OCI-LY7 (cell line): ENCODE measurements around the gene C19orf18. TPM values are rescaled to one million over a fixed set of nuclear protein-coding genes. Genes with fewer than 3 reads are reported as not detected.

Source experiments
- BruUV-seq: library from RNA; stranded (reverse); fragments of 400-500 nt; replicated peaks from 2 replicates; lab custom pipeline; 2021; lab: Mats Ljungman, UMichigan
- CTCF ChIA-PET: fragments of 300-600 bp; sonication (Branson Sonifier 250); formaldehyde crosslinking; loops from one replicate; lab custom pipeline; 2022; ENCODE audit warnings: antibody characterized with exemption; ENCODE audit not compliant: unreplicated experiment; lab: Charles Lee
- POLR2A ChIA-PET: fragments of 300-600 bp; sonication (Branson Sonifier 250); formaldehyde crosslinking; loops from one replicate; lab custom pipeline; 2022; ENCODE audit warnings: antibody characterized with exemption; lab: Charles Lee
- DNase-seq: peaks from one replicate; pipeline ENCODE4 v3.0.0-alpha.2; 2015; ENCODE audit warnings: low spot score
- H2AFZ ChIP-seq: fragments of 200-600 bp; sonication (generic), shearing (Covaris generic); 2 replicates; pipeline ENCODE4 v1.6.1; 2014; ENCODE audit warnings: mild to moderate bottlenecking, antibody characterized with exemption, low read length, moderate library complexity
- H3K27ac ChIP-seq: fragments of 200-600 bp; sonication (generic); 2 replicates; pipeline ENCODE4 v1.5.1; 2014; ENCODE audit warnings: mixed run types, low read depth, mild to moderate bottlenecking, moderate library complexity, low read length, inconsistent platforms; ENCODE audit not compliant: poor library complexity, severe bottlenecking
- H3K36me3 ChIP-seq: fragments of 200-600 bp; sonication (generic); 2 replicates; pipeline ENCODE4 v1.6.1; 2014; ENCODE audit warnings: mild to moderate bottlenecking, antibody characterized with exemption, low read length, moderate library complexity, mixed read lengths; ENCODE audit not compliant: insufficient read depth
- H3K4me1 ChIP-seq: fragments of 200-600 bp; sonication (generic); 2 replicates; pipeline ENCODE4 v1.5.1; 2014; ENCODE audit warnings: mild to moderate bottlenecking, low read length; ENCODE audit not compliant: insufficient read depth, poor library complexity, severe bottlenecking
- H3K4me2 ChIP-seq: fragments of 200-600 bp; sonication (generic); 2 replicates; pipeline ENCODE4 v1.6.1; 2014; ENCODE audit warnings: mild to moderate bottlenecking, low read length
- H3K4me3 ChIP-seq: fragments of 200-600 bp; sonication (generic); 2 replicates; pipeline ENCODE4 v1.5.1; 2014; ENCODE audit warnings: mild to moderate bottlenecking, low read depth, low read length; ENCODE audit not compliant: poor library complexity, severe bottlenecking
- H3K79me2 ChIP-seq: fragments of 200-600 bp; sonication (generic); 2 replicates; pipeline ENCODE4 v1.6.1; 2016; ENCODE audit warnings: low read depth, mild to moderate bottlenecking, low read length, moderate library complexity, mixed read lengths; ENCODE audit not compliant: insufficient read depth
- H3K9me2 ChIP-seq: fragments of 200-600 bp; sonication (generic); 2 replicates; pipeline ENCODE4 v1.6.1; 2016; ENCODE audit warnings: mild to moderate bottlenecking, low read length, mixed read lengths; ENCODE audit not compliant: insufficient read depth
- H3K9me3 ChIP-seq: fragments of 200-600 bp; sonication (generic); 2 replicates; pipeline ENCODE4 v1.6.1; 2014; ENCODE audit warnings: mild to moderate bottlenecking, mixed run types, low read length, mixed read lengths
- H4K20me1 ChIP-seq: fragments of 200-600 bp; sonication (generic); 2 replicates; pipeline ENCODE4 v1.6.1; 2014; ENCODE audit warnings: mild to moderate bottlenecking, antibody characterized with exemption, low read length, moderate library complexity, mixed read lengths; ENCODE audit not compliant: insufficient read depth
- CTCF ChIP-seq: fragments of 200-600 bp; sonication (generic); conservative IDR thresholded peaks from 2 replicates; pipeline ENCODE4 v1.5.1; 2014; ENCODE audit warnings: mild to moderate bottlenecking, antibody characterized with exemption, low read length, moderate library complexity, mixed read lengths
- EZH2phosphoT487 ChIP-seq: fragments of 200-600 bp; sonication (generic); IDR thresholded peaks from 2 replicates; pipeline ENCODE4 v1.6.1; 2018; ENCODE audit warnings: low read depth, borderline replicate concordance, mild to moderate bottlenecking, mixed run types, antibody characterized with exemption, low read length, moderate library complexity, mixed read lengths
- intact Hi-C: fragments of 100-400 bp; cut with micrococcal nuclease; formaldehyde crosslinking; loops from one replicate; pipeline ENCODE4 v1.10.0; 2022; ENCODE audit not compliant: unreplicated experiment
- total RNA-seq, 2 experiments: library from RNA; depleted of rRNA in 1 of 2; stranded (reverse); fragments of >200 nt in 1 of 2; shearing (Covaris generic) in 1 of 2; gene quantifications; 2 replicates each; pipeline ENCODE4 v1.2.3, GENCODE V29; 2014 to 2022

C19orf18 gene
- total RNA-seq, 2 experiments from 2014 or later: not detected

GRCh38 chr19:58007285-58007684, 33.0 kb upstream of the C19orf18 start:
- peaks cover 7% of the 10 kb centered on the region; the same call in 1 of the 2 replicates for H3K9me3 ChIP-seq
- no peaks in the 10 kb centered on the region for H3K9me2 ChIP-seq
- BruUV-seq: no TSS peak
- TF ChIP-seq EZH2phosphoT487: no peak
- peak; percentile 44 for TF ChIP-seq CTCF
- ChIA-PET CTCF (interaction anchor here (0.7 kb wide), 1 partner anchor 874 kb away, joined by 3 read pairs; no protein-coding TSS in a partner anchor), POLR2A (no interaction called here)
- H3K4me1 ChIP-seq: peaks cover 7% of the 10 kb centered on the region
- no peak overlapping the region for H3K27ac ChIP-seq
- intact Hi-C loops: no loop called here
- H2AFZ ChIP-seq: no peak overlapping the region
- H4K20me1 ChIP-seq: no peaks in the 10 kb centered on the region
- H3K79me2 ChIP-seq: no peaks in the 10 kb centered on the region
- peaks cover 5% of the 10 kb centered on the region; the same call in 1 of the 2 replicates for H3K36me3 ChIP-seq
- peak; percentile 22 for DNase-seq
- no peak overlapping the region for H3K4me2 ChIP-seq
- no peak overlapping the region for H3K4me3 ChIP-seq

GRCh38 chr19:58003174-58003828, 29.0 kb upstream of the C19orf18 start:
- H3K4me2 ChIP-seq: peak overlapping the region; percentile 61
- peaks cover 10% of the 10 kb centered on the region for H3K4me1 ChIP-seq
- no peaks in the 10 kb centered on the region for H4K20me1 ChIP-seq
- ChIA-PET POLR2A (no interaction called here), CTCF (interaction anchor here (0.6 kb wide), 1 partner anchor 83 kb away, joined by 4 read pairs; no protein-coding TSS in a partner anchor)
- H3K27ac ChIP-seq: no peak overlapping the region
- H3K36me3 ChIP-seq: peaks cover 9% of the 10 kb centered on the region; the same call in 1 of the 2 replicates
- H3K9me3 ChIP-seq: peaks cover 21% of the 10 kb centered on the region; the same call in 1 of the 2 replicates
- no peaks in the 10 kb centered on the region for H3K9me2 ChIP-seq
- peak overlapping the region; percentile 67 for H3K4me3 ChIP-seq
- intact Hi-C loops: no loop called here
- BruUV-seq: no TSS peak
- H2AFZ ChIP-seq: peak overlapping the region; percentile 92
- no peak for DNase-seq
- TF ChIP-seq EZH2phosphoT487 (no peak), CTCF (no peak)
- H3K79me2 ChIP-seq: no peaks in the 10 kb centered on the region
